GM21360 (cell line): ENCODE measurements around the gene SPATC1L.

Experiments
- ATAC-seq: cut with Tn5 transposase; IDR thresholded peaks from one replicate; pipeline ENCODE4 v1.9.1; 2021; ENCODE audit warnings: mild to moderate bottlenecking, moderate library complexity; ENCODE audit not compliant: unreplicated experiment

The SPATC1L gene

DNA sequence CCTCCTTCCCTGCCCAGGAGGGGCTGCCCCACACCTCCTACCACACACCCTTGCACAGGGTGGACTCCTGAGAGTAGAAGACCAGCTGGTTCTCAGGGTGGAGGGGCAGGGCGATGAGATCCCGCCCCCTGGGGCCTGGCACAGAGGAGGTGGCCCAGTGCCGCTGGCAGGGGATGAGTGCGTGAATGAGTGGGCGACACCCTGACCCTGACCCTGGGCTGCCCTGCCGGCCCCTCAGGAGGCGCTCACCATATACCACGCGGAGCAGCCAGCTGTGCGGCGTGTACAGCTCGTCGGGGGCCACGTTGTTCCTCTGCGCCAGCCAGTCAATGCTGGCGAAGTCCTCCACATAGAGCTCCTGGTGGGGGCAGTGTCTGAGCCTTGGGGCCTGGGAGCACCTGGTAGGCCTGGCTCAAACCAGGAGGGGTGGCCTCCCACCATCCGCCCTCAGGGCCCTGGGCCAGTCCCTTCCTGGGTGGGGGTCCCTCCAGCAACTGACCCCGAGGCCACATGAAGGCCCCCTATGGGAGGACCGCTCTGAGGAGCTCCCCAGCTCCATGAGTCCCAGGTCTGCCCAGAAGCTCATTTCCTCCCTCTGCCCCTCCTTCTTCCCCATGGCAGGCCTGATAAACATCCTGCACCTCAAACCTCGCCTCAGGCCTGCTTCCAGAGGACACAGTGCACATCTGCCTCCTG lies 31.3 kb upstream of the SPATC1L start:
- ATAC-seq: no peak

DNA sequence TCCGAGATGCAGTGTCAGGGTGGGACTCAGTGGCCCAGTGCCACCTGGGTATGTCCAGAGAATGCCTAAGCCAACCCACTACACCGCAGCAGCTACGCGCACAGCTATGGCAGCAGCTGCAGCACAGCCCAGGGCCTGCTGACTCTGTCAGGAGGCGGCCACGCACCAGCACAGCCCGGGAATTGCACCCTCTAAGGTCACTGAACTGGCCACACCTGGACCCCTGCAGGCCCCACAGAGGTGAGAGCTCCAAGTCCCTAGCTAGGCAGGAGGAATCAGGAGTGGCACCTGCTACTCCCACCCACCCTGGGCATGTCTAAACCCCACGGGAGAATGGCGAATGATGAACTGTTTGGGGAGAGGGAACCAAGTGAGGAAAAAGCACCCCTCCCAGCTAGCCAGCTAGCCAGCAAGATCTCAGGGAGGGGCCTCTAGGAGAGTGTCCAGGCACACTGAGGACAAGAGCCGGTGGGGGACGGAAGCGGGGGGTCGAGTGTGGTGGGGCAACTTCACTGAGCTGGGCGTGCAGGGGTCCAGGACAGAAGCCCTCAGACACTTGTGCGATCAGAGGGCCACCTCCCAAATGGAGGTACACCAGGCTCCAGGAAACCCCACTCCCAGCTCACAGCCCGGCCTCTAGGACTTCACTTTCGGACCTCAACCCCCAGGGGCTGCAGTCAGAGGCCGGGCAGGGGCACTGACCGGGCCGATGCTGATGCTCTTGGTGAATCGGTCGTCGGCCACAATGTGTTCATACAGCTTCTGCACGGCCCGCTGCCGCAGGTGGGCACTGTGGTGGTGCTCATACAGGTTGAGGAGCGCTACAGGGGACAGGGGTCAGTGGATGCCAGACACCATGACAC lies 30.4 kb upstream of the SPATC1L start:
- no peak for ATAC-seq

DNA sequence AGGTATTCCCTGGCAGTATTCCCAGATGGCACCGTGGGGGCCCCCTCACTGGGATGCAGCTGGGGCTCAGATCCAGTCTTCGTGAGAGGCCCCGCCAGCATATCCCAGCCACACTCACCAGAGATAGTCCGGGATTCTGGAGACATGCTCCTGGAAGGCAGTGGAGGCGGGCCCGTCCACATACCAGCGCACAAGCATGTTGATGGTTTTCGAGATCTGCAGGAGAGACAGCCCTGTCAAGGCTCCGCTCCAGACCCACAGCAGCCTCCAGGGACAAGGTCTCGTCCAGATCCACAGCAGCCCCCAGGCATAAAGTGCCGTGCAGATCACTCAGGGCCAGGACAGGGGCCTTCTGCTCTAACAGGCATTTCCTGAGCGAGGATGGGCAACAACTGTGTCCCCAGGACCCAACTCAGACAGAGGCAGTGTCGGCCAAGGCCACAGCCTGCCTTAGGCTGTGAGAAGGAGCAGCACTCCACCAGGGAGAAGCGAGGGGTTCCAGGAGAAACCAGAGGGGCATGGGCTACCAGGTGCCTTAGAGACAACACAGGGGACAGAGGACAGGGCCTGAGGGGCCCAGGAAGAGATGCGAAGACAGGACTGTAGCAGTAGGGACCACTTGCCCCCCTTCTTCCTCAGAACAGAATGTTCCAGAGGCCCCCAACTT lies 29.5 kb upstream of the SPATC1L start:
- no peak for ATAC-seq

DNA sequence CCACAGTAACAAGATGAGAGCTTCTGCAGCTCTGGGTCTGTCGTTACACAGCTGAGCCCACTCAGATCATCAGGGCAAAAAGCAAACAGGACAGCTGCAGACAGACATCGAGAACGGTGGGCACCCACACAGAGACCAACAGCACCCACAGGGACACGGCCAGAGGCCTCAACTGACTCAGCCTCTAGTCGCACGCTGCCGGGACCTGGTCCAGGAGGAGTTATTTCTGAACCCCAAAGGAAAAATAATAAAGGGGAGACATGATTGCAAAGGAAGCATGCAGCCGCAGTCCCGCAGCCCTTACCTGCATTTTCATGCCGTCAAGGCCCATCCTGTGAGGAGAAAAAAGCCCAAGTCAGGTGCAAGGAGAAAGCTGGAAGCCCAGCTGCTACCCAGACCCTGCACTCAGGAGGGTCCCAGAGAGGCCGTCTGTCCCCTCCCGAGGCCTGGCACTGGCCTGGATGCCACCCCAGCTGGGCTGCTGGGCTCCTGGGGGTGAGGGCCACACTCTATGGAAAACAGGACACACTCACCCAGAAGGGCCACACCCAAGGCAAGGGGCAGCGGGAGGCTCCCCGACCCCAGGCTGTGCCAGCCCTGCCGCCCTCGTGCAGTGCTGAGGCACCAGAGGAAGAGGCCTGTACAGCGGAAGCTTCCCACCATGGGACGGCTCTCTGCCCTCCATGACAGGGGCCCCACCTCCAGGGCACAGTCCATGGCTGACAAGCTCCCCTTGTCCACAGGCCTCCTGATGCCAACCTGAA lies 28.6 kb upstream of the SPATC1L start:
- no peak for ATAC-seq

DNA sequence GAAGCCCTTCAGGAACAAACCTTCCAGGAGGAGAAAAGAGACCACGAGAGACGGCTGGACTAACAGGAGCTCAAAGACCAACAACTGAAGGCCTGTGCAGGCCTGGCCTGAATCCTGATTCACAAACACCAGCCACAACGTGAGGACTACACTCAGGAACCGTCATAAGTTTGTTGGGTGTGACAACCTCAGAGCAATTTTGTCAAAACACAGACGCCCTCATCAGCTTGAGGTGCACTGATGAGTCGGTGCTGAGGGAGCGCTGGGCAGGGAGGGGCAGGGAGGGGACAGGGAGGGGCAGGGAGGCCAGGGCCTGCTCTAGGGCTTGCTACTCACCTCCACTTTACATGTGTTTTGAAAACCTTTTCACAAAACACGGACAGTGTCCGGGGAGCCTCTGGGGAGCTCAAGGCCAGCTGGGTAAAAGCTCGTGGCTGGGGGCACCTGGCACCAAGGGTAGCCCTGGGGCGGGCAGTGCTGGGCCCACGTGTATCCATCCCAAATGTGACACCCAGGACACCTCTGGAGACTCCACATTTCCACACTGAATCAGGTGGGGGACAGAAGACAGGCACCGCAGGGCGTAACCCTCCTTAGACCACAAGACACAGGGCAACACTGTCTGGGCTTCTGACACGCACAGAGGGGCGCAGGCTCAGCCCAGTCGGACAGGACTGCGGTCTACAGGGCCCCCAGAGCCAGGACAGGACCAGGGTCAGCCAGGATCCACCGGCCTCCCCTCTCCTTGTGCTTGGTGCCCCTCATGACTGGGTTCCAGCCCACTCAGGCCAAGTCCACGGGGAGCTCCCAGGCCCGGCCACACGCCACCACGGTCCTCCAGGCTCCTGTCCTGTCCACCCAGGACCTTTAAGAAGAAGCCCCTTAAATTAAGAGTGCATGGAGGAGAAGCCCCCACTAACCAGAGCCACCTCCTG lies 27.8 kb upstream of the SPATC1L start:
- no peak for ATAC-seq

DNA sequence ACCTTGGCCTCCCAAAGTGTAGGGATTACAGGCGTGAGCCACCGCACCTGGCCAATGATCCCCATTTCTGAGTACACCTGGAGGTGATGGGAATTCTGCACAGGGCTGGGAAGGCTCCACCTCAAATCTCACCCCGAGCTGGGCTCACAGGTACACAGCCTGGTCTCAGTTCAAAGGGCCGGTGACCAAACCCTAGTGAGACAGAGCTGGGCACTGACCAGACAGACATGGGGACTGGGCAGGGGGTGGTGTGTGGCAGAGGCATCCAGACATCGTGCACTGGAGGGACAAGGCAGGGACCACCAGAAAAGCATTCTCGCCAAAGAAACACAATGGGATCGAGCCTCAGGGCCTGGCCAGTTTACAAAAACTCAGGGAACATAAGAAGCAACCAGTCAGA lies 27.1 kb upstream of the SPATC1L start:
- no peak for ATAC-seq

DNA sequence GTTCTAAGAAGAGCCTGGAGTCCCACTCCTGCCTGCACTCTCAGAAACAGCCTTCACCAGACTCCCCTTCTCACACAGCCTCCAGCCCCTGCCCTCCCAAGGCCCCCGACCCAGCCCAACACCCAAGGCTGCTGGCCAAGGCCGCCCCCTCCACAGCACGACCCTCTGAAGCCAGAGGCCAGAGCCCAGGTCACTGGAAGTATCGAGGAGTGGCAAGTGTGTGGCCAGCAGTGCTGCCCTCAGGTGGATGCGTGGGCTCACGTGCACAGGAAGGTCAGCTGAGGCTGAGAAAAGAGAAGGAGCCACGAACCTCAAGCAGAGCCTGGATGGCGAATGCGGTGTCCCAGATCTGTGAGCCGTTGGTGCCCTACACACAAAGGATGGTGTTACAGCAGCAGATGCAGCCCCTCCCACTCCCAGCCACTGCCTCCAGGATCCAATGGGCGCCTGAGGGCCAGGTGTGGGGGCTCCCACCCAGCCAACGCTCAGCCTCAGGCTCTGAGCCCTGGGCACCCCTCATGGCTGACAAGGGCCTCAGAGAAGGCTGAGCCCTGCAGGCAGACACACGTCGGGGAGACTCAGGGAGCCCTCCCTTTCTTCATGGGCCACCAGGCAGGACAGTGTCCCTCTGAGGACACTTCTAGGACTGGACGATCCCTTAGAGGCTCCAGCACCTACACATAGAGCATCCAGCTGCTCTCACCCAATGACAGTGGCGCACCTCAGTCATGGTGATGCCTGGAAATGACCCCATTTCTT lies 26.3 kb upstream of the SPATC1L start:
- no peak for ATAC-seq

DNA sequence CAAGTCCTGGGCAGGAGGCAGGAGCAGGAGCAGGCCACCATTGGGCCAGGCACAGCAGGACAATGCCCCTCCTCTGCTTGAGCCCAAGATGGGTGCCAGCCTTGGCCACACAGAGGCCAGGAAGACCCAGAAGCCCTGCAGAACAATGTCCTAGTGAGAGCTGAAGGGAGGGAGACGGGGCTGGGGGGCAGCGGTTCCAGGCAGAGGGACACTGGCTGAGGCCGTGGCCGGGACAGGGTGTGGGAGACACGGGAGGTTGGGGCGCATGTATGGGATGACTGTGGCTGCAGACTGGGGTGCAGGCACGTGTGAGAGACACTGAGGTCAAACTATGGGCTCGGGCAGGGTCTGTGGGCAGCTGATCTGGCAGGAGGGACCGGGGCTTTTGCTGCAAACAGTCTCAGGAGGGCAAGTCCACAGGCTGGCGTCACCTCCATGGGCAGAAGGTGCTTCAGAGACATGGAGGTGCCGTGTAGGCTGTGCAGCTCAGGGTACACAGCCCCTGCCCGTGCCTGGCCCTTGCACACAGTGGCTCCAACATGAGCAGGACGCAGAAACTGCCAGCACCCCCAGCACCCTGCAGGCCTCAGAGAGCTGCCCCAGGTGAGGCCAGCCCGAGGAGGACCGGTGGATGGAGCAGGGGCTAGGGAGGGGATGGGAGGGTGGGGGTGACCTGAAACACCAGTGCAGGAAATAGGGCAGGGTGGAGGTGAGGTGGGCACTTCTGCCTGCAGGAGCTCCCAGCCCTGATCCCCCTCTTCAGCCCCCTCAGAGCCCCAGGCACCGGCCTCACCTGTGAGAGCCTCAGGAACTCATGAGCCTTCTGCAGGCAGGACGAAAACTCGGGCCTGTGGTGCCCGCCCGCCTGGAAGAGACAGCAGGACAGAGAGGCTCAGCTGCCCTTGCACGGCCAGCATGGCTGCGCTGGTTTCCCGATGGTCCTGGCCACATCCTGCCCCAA lies 24.8 kb upstream of the SPATC1L start:
- no peak for ATAC-seq

DNA sequence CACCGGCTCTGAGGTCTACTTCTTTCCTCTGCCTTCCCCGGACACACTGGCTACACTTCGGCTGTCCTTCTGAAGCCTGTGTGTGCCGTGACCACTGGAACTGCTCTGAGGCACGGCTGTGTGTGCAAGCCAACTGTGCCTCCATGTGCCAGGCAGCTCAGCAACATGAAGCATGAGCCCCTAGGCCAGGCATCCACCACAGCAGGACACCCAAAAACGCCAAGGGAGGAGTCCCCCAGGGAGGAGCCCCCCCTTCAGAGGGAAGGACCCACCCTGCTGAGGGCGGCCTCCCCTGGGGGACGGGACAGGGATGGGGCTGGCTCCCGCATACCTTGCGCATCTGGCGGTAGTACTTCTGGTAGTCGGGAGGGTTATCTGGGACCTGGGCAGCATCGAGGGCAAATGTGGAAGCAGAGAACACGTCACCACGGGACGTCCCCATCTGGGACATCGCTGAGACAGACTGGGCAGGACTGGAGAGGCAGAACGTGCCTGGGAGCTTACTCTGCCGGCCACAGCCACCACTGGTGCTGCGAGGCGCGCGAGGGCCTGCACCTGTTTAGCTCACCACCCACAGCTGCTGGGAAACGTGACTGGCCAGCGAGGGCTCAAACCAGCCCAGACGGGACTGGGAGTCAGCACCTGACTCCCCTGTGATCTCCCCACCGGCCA lies 23.8 kb upstream of the SPATC1L start:
- ATAC-seq: no peak

DNA sequence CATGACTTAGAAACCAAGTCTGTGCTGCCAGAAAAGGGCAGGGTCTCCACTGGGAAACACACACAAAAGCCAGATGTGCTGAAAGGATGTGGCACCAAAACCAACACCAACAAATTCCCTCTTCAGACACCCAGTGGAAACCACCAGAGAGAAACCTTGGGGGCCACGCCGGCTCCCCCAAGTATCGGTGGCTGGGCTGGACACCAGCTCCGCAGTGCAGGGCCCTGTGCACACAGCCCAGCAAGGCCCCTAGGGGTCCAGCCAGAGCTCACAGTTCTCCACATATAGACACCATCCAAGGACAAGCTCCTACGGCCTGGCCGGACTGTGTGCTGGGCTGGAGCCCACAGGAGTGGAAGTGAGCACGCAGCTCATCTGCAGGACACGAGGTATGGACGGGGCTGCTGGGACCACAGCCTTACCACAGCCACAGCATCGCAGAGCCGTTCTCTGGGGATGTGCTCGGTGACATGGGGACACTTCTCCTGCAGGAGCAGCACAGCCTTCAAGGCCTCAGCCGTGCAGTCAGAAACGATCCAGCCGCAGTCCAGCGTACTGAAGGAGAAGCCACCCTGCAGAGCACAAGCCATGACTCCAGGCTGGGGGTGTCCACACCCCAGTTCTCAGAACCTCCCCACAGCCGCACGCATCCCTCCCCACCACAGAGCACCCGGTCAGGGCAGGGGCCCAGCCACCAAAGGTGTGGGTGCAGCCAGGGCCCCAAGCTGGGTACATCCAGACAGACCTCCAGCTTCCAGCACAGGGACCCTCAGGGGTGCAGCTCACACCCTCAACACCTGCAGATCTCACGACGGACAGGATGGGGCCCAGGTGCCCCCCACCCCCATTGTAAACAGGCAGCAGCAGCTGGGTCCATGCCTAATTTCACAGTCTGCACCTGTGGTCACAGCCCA lies 23.0 kb upstream of the SPATC1L start:
- no peak for ATAC-seq

DNA sequence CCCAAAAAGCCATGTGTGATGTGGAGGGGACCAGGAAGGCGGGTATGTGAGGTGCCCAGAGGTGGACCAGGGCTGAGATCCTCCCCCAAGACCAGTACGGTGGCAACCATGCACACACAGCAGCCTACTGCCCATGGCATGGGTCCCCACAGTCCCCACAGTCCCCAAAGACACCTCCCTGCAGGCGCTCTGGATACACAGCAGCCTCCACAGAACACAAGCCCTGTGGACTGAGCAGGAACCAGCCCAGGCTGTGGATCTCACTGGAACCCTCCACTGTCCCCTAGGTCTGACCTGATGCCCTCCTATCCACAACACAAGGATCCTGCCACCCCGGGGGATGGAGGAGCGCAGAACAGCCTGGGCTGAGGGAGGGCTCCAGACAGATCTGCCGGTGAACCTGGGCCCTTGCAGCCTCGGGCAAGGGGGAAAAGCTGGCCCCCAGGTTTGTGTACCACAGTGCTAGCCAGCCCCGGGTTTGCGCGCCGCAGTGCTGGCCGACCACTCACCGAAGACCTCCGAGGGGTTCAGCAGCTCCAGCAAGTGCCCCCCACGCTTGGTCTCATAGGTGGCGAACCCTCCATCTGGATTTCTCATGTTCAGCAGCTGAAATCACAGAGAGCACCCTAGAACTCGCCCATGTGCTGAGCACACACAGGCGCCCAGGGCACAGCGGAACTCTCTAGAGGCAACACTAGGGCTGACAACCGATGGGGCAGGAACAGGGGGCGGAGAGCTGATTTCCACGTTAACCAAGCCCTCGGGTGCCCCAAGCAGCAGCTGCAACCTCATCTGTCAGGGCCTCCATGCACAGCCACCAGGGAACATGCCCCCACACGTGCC lies 22.1 kb upstream of the SPATC1L start:
- ATAC-seq: no peak

DNA sequence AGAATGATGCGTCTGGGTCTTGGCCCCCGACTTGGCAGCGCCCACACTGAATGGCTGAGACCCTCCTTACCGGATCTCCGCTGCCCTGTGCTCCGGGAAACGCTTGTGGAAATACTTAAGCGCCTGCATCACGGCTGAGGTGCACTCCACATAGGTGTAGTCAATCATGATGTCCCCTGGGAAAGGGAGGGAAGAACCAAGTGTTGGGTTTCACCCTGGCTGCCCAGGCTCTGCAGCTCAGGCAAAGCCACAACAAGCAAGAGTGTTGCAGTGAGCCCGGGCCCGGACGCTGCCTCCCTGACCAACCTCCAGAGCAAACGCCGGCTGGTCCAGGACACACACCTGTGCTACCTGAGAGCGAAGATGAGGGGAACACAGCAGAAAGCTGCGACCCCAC lies 21.5 kb upstream of the SPATC1L start:
- no peak for ATAC-seq

DNA sequence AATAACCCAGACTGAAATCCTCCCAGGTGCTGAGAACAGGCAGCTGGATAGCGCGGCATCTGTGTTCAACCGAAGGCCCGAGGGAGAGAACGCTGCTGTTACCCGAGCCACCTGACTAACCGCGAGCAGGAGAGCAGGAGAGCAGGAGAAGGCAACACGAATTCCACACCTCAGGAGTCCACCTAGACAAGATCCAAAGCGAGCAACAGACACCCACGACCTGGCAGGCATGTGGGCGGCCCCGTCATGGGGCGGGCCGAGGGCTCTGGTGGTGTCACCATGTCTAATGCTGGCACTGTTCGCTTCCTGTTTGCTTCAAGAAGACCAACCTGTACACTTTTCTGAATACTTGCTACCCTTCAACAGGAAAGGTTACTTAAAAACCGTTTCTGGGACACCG lies 20.9 kb upstream of the SPATC1L start:
- no peak for ATAC-seq

DNA sequence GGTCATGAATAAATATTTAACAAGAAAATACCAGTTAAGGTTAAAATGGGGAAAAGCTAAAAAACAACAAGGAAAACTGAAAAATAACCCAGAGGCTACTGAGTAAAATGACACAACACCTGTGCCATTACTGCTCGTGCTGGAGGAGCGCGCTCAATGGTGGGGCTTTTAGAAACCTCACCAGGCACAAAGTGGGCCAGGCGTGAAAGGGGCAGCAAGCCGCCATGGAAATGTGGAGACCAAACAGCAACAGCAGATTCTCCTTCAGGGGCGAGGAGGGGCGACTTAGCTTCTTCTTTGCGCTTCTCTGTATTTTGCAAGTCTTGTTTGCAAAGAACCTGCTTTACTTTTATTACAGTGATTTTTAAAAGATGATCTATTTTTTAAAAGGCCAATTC lies 18.9 kb upstream of the SPATC1L start:
- no peak for ATAC-seq

DNA sequence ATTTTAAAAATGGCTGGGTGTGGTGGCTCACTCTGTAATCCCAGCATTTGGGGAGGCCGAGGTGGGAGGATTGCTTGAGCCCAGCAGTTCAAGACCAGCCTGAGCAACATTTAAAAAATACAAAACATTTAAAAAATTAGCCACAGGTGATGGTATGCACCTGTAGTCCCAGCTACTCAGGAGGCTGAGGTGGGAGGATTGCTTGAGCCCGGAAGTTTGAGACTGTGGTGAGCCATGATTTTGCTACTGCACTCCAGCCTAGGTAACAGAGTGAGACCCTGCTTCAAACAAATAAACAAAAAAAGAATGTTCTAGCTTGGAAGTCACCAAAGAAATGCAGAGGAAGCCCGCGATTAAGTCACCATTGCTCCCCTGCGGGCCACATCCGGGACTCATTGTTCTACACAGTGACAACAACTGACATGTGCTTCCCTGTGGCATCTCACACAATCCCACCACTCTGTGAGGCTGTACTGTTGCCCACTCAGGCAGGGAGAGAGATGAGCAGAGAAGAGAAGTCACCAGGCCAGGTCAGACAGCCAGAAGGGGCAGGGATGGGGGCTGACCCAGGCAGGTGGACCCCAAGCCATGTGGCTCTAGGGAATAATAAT lies 18.4 kb upstream of the SPATC1L start:
- ATAC-seq: no peak
